HepG2 (cell line): Measurements from ENCODE around the gene RPS17. TPM values are rescaled to one million over a fixed set of nuclear protein-coding genes. Genes with fewer than 3 reads are reported as not detected.
A peak's percentile ranks its signal among the peaks of the same experiment; 100 is the strongest.

Experiments used
- ATAC-seq: fragments of 200-7000 bp; cut with Tn5 transposase; 3 replicates; pipeline ENCODE4 v1.9.1; 2020; ENCODE audit warnings: mild to moderate bottlenecking, moderate library complexity
- Bru-seq: library from RNA; stranded (reverse); fragments of 400-500 nt; gene quantifications from one replicate; lab custom pipeline; 2021; lab: Mats Ljungman, UMichigan
- BruChase-seq, 2 experiments: library from RNA; stranded (reverse); fragments of 400-500 nt; gene quantifications; one replicate each; lab custom pipeline; 2021; lab: Mats Ljungman, UMichigan
- BruUV-seq: library from RNA; stranded (reverse); fragments of 400-500 nt; replicated peaks from 2 replicates; lab custom pipeline; 2021; lab: Mats Ljungman, UMichigan
- CTCF ChIA-PET: fragments of 300-600 bp; formaldehyde crosslinking; extraction: SDS; loops from one replicate; lab custom pipeline; 2021; ENCODE audit warnings: low total read pairs, inconsistent platforms, low intra/inter-chr PET ratio; lab: Yijun Ruan, JAX
- POLR2A ChIA-PET: fragments of 350-600 bp; sonication (Branson Sonifier 250); formaldehyde crosslinking; loops from one replicate; lab custom pipeline; 2020; ENCODE audit warnings: antibody characterized with exemption, inconsistent platforms; lab: Yijun Ruan, JAX
- DNase-seq: peaks from one replicate; pipeline ENCODE4 v3.0.0-alpha.2; 2015; ENCODE audit warnings: low spot score
- FAIRE-seq: peaks from 3 replicates; lab custom pipeline; 2011; peaks lifted over from hg19 to GRCh38; lab: Jason Lieb, UNC
- H2AFZ ChIP-seq: one replicate; pipeline ENCODE4 v1.6.1; 2011; ENCODE audit warnings: low read length, inconsistent platforms
- H3K27ac ChIP-seq: fragments of 300-600 bp; 3 replicates; pipeline ENCODE4 v1.8.0; 2011; ENCODE audit warnings: mixed run types, mild to moderate bottlenecking, mixed read lengths, low read length, inconsistent platforms; ENCODE audit not compliant: insufficient read depth; ENCODE audit errors: extremely low read length
- H3K27me3 ChIP-seq, 2 experiments: fragments of 200-600 bp in 1 of 2; 2 replicates in 1 of 2; 3 replicates in 1 of 2; pipeline versions ENCODE4 v1.6.0 to v1.8.0; 2011; ENCODE audit warnings: low read length in 2 of 2, mild to moderate bottlenecking in 2 of 2, moderate library complexity in 2 of 2, inconsistent platforms in 1 of 2; ENCODE audit not compliant: insufficient read depth in 2 of 2, control insufficient read depth in 1 of 2
- H3K36me3 ChIP-seq, 2 experiments: fragments of 200-600 bp in 1 of 2; replicated peaks in 1 of 2; 2 replicates in 1 of 2; 3 replicates in 1 of 2; pipeline versions ENCODE4 v1.5.1 to v1.8.0; 2011; ENCODE audit warnings: low read length in 2 of 2, inconsistent platforms in 1 of 2; ENCODE audit not compliant: insufficient read depth in 2 of 2, control insufficient read depth in 1 of 2
- H3K4me1 ChIP-seq: 2 replicates; pipeline ENCODE4 v1.5.1; 2012; ENCODE audit warnings: low read length, inconsistent platforms; ENCODE audit not compliant: insufficient read depth
- H3K4me2 ChIP-seq: 2 replicates; pipeline ENCODE4 v1.6.0; 2011; ENCODE audit warnings: low read depth, low read length, inconsistent platforms
- H3K4me3 ChIP-seq, 3 experiments: fragments of 200-600 bp in 1 of 3; sonication (generic), shearing (Covaris generic) in 1 of 3; replicated peaks in 1 of 3; 2 replicates each; pipeline ENCODE4 v1.5.1; 2011 to 2016; ENCODE audit warnings: low read length in 3 of 3, inconsistent platforms in 2 of 3, low read depth in 2 of 3, mild to moderate bottlenecking in 2 of 3, control low read depth in 1 of 3, mixed read lengths in 1 of 3; ENCODE audit not compliant: insufficient read depth in 1 of 3
- H3K79me2 ChIP-seq: one replicate; pipeline ENCODE4 v1.6.1; 2011; ENCODE audit warnings: low read length, inconsistent platforms; ENCODE audit not compliant: insufficient read depth
- H3K9ac ChIP-seq: 2 replicates; pipeline ENCODE4 v1.6.0; 2011; ENCODE audit warnings: mild to moderate bottlenecking, low read depth, low read length, inconsistent platforms; ENCODE audit not compliant: insufficient read depth
- H3K9me3 ChIP-seq: 2 replicates; pipeline ENCODE4 v1.5.1; 2012; ENCODE audit warnings: mild to moderate bottlenecking, low read length
- H4K20me1 ChIP-seq: 2 replicates; pipeline ENCODE4 v1.6.0; 2011; ENCODE audit warnings: inconsistent platforms, mild to moderate bottlenecking, low read length, moderate library complexity; ENCODE audit not compliant: insufficient read depth
- FOSL2 ChIP-seq: sonication (generic); formaldehyde crosslinking; IDR thresholded peaks from 2 replicates; pipeline ENCODE4 v1.4.0; 2020; ENCODE audit warnings: missing genetic modification reagents
- GABPB1 ChIP-seq: IDR thresholded peaks from 2 replicates; pipeline ENCODE4 v1.6.1; 2016; ENCODE audit warnings: mild to moderate bottlenecking, missing genetic modification reagents, moderate library complexity, missing compliant biosample characterization
- KLF6 ChIP-seq: IDR thresholded peaks from 2 replicates; pipeline ENCODE4 v1.8.0; 2016; ENCODE audit warnings: missing biosample characterization, missing genetic modification reagents
- TBL1XR1 ChIP-seq: fragments of 150-350 bp; IDR thresholded peaks from 2 replicates; pipeline ENCODE4 v1.6.1; 2014; ENCODE audit warnings: borderline replicate concordance, low read length; ENCODE audit not compliant: partially characterized antibody
- ZNF292 ChIP-seq: sonication (generic); formaldehyde crosslinking; IDR thresholded peaks from 2 replicates; pipeline ENCODE4 v1.8.1; 2022; ENCODE audit warnings: mild to moderate bottlenecking, low read depth, missing genetic modification reagents, borderline replicate concordance
- ZNF546 ChIP-seq: sonication (generic); formaldehyde crosslinking; conservative IDR thresholded peaks from 2 replicates; pipeline ENCODE4 v1.8.1; 2023; ENCODE audit warnings: mild to moderate bottlenecking, missing genetic modification reagents
- WGBS: methylation state at CpG from one replicate; pipeline ENCODE4 v1.1.6; 2017; ENCODE audit warnings: low lambda C conversion rate; 5-methylcytosine and 5-hydroxymethylcytosine counted together
- in situ Hi-C: cut with HindIII; loops from 2 replicates; pipeline ENCODE4 v1.10.0; 2017; ENCODE audit warnings: low pct_unique_long_range_greater_than_20kb; ENCODE audit not compliant: extremely low pct_ligation_motif_present
- intact Hi-C: fragments of 100-400 bp; cut with micrococcal nuclease; formaldehyde crosslinking; loops from one replicate; pipeline ENCODE4 v1.10.0; 2022; ENCODE audit not compliant: unreplicated experiment
- long read RNA-seq, 2 experiments: library from RNA in 1 of 2; library from polyadenylated mRNA in 1 of 2; stranded (forward) in 1 of 2; unstranded in 1 of 2; transcript quantifications; one replicate each; pipeline ENCODE4 v2.0.0, GENCODE V29; 2019 to 2022
- polyA minus RNA-seq, 3 experiments: library from RNA; depleted of rRNA, polyadenylated mRNA; stranded (reverse); fragments of >200 nt; gene quantifications; 2 replicates each; pipeline ENCODE4 v1.2.3, GENCODE V29; 2011; ENCODE audit warnings: low replicate concordance in 1 of 3
- polyA plus RNA-seq, 8 experiments: library from polyadenylated mRNA; depleted of rRNA in 3 of 8; stranded (reverse) in 7 of 8; unstranded in 1 of 8; fragments of >200 nt; fragmentation: Illumina TruSeq in 4 of 8; extraction: Trizol in 4 of 8; gene quantifications; 2 replicates each; pipeline versions ENCODE4 v1.2.1 to v1.2.3, GENCODE V29; 2011 to 2016; ENCODE audit warnings: low read depth in 4 of 8, missing spikeins in 1 of 8, mixed read lengths in 1 of 8; ENCODE audit not compliant: insufficient read depth in 1 of 8
- total RNA-seq, 5 experiments: library from RNA; depleted of rRNA; stranded (reverse); fragments of >200 nt; fragmentation: Illumina TruSeq; extraction: Trizol; gene quantifications; 2 replicates each; pipeline ENCODE4 v1.2.3, GENCODE V29; 2016; ENCODE audit warnings: low read depth in 1 of 5
- TF ChIP-seq, protein P1 (sequence below): sonication (generic); formaldehyde crosslinking; conservative IDR thresholded peaks from 2 replicates; pipeline ENCODE4 v1.8.0; 2022; ENCODE audit warnings: mild to moderate bottlenecking, moderate library complexity, missing genetic modification reagents
- TF ChIP-seq, protein P2 (sequence below): sonication (generic); formaldehyde crosslinking; IDR thresholded peaks from 2 replicates; pipeline ENCODE4 v1.4.0; 2020; ENCODE audit warnings: missing genetic modification reagents, borderline replicate concordance
- TF ChIP-seq, protein P3 (sequence below): sonication (generic); formaldehyde crosslinking; IDR thresholded peaks from 2 replicates; pipeline ENCODE4 v1.8.0; 2023; ENCODE audit warnings: mild to moderate bottlenecking, missing genetic modification reagents

The RPS17 gene
- total RNA-seq (2016; rRNA removed; fragmentation: Illumina TruSeq; extraction: Trizol) (2,570 and 3,054 TPM in 2 replicates), polyA plus RNA-seq (2011; rRNA removed) (4,585 and 5,021 TPM in 2 replicates), polyA minus RNA-seq (2011; rRNA and poly(A)+ RNA removed; ENCODE audit: low replicate concordance) (329 and 1,099 TPM in 2 replicates), Bru-seq, nascent RNA (percentile 99 among the genes with signal in this experiment), BruChase-seq, experiment 1, labeled RNA remaining after a 6-hour chase (percentile 97 among the genes with signal in this experiment), BruChase-seq, experiment 2, labeled RNA remaining after a 2-hour chase (percentile 97 among the genes with signal in this experiment)
- total RNA-seq (2016; cell fraction: cytosol; rRNA removed; fragmentation: Illumina TruSeq; extraction: Trizol; ENCODE audit: low read depth), result 4,994 and 5,490 TPM in 2 replicates
- total RNA-seq (2016; cell fraction: insoluble cytoplasmic fraction; rRNA removed; fragmentation: Illumina TruSeq; extraction: Trizol), result 2,663 and 3,313 TPM in 2 replicates
- total RNA-seq (2016; cell fraction: membrane; rRNA removed; fragmentation: Illumina TruSeq; extraction: Trizol), result 7,031 and 7,209 TPM in 2 replicates
- total RNA-seq (2016; cell fraction: nucleus; rRNA removed; fragmentation: Illumina TruSeq; extraction: Trizol), result 929 and 985 TPM in 2 replicates
- 5,951 and 6,864 TPM in 2 replicates for polyA plus RNA-seq (2011; cell fraction: cytosol; rRNA removed)
- polyA plus RNA-seq (2011; cell fraction: nucleus; rRNA removed), result 896 and 981 TPM in 2 replicates
- polyA plus RNA-seq (2012), result 4,134 and 4,528 TPM in 2 replicates
- 6,185 and 6,219 TPM in 2 replicates for polyA plus RNA-seq (2016; cell fraction: cytosol; fragmentation: Illumina TruSeq; extraction: Trizol; ENCODE audit: low read depth)
- 3,184 and 3,595 TPM in 2 replicates for polyA plus RNA-seq (2016; cell fraction: insoluble cytoplasmic fraction; fragmentation: Illumina TruSeq; extraction: Trizol; ENCODE audit: low read depth)
- polyA plus RNA-seq (2016; cell fraction: membrane; fragmentation: Illumina TruSeq; extraction: Trizol; ENCODE audit: low read depth), result 6,729 and 7,315 TPM in 2 replicates
- 1,646 and 1,776 TPM in 2 replicates for polyA plus RNA-seq (2016; cell fraction: nucleus; fragmentation: Illumina TruSeq; extraction: Trizol; ENCODE audit: insufficient read depth, low read depth)
- polyA minus RNA-seq (2011; cell fraction: cytosol; rRNA and poly(A)+ RNA removed), result 571 and 625 TPM in 2 replicates
- 313 and 389 TPM in 2 replicates for polyA minus RNA-seq (2011; cell fraction: nucleus; rRNA and poly(A)+ RNA removed)
- long read RNA-seq, experiment 1, transcript RPS17-210 (5 exons, 488 nt), result major isoform, 1,228 of 1,234 reads
- long read RNA-seq, experiment 1, partial matches to known transcripts, result 1 of 1,234 reads
- long read RNA-seq, experiment 1, other reads (novel, unspliced or antisense), result 5 of 1,234 reads
- long read RNA-seq, experiment 2, transcript RPS17-210 (5 exons, 488 nt), result major isoform, 1,139 of 1,147 reads
- long read RNA-seq, experiment 2, partial matches to known transcripts, result 4 of 1,147 reads
- long read RNA-seq, experiment 2, other reads (novel, unspliced or antisense), result 0 of 1,147 reads

DNA sequence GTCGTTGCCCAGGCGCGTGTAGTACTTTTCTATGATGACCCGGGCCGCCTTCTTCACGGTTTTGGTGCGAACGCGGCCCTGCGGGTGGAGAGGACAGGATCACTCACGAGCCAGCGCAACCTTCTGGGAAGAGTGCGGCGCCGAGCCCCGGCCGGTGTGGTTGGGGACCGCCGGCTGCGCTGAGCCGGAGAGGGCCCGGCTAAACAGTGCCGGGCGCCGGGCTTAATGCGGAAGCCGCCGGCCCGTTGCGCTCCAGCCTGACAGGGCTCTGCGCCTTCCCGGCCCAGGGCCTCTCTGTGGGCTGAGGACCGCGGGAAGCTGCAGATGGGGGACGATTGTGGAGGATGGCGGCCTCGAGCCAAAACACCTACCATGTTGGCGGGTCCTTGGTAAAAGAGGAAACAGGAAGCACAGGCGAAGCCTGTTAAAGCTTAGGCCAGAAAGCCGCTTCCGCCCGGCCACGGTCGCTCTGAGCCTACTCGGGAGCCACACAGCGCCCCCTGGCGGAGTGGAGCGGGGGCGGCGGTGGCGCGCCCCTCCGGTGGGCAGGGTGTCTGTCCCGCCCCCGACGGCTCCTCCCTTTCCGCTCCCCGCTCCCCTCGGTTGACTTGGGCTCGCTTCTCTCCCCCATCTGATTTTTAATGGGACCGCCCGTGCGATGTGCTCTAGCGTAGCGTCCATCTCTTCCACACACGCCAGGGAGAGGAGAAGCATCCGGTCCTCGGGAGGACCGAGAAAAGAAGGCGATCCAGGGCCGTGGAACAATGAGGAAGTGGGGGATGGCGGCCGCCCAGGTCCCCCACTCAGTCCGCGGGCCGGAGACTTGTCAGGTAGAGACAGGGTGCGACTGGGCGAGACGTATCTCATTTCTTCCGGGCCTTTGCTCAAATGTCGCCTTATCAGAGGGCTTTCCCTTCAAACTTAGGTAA, at the start of gene RPS17:
RPS17 (minus strand) TSS at position 403 of the 929 bp plus-strand sequence; CDS start at position 374, 29 bp downstream.
- Histone ChIP-seq H3K79me2 (peaks cover 26% of the 10 kb centered on the region), H2AFZ (peak within 1 kb of the TSS; percentile 62), H3K4me1 (peaks cover 41% of the 10 kb centered on the region), H3K4me2 (peak within 1 kb of the TSS; percentile 85), H3K36me3 (peaks cover 14 to 37% of the 10 kb centered on the region in 2 experiments), H3K27me3 (peaks cover 0 to 10% of the 10 kb centered on the region in 2 experiments; a peak in 1 of 5 replicates), H4K20me1 (peaks cover 44% of the 10 kb centered on the region), H3K9ac (peak within 1 kb of the TSS; percentile 100), H3K4me3 (peak within 1 kb of the TSS; percentile 98 to 100 (median 98)), H3K9me3 (no peaks in the 10 kb centered on the region), H3K27ac (peak within 1 kb of the TSS; percentile 90)
- in situ Hi-C loops, result loop anchor here (10.0 kb wide), 1 partner anchor 474 kb away; the partner anchor contains the start of gene C15orf40
- 1% methylated on average over 27 of the region's 81 CpGs for WGBS
- FAIRE-seq (peak; percentile 40), ATAC-seq (peak; percentile 90), DNase-seq (peak; percentile 88)
- no TSS peak for BruUV-seq
- intact Hi-C loops, result loop anchor here (1.0 to 2.0 kb wide), 2 partner anchors 210 to 460 kb away; no protein-coding TSS in a partner anchor
- ChIA-PET CTCF (interaction anchor here (1.2 kb wide), 1 partner anchor 9 kb away, joined by 4 read pairs; no protein-coding TSS in a partner anchor), POLR2A (interaction anchor here (0.6 to 2.6 kb wide), 12 partner anchors 9 to 527 kb away, joined by 3 to 25 read pairs (median 4); partner anchors contain the start of genes BTBD1, EFL1 and SAXO2)
- TF ChIP-seq ZNF546 (CRISPR knock-in tag), result peak; percentile 47; the same call in 1 of the 2 replicates
- TF ChIP-seq ZNF292 (CRISPR knock-in tag), result no peak
- TF ChIP-seq, protein P1, sequence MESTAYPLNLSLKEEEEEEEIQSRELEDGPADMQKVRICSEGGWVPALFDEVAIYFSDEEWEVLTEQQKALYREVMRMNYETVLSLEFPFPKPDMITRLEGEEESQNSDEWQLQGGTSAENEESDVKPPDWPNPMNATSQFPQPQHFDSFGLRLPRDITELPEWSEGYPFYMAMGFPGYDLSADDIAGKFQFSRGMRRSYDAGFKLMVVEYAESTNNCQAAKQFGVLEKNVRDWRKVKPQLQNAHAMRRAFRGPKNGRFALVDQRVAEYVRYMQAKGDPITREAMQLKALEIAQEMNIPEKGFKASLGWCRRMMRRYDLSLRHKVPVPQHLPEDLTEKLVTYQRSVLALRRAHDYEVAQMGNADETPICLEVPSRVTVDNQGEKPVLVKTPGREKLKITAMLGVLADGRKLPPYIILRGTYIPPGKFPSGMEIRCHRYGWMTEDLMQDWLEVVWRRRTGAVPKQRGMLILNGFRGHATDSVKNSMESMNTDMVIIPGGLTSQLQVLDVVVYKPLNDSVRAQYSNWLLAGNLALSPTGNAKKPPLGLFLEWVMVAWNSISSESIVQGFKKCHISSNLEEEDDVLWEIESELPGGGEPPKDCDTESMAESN (CRISPR knock-in tag), result no peak; the same call in 1 of the 2 replicates
- TF ChIP-seq GABPB1 (CRISPR knock-in tag), result peak; percentile 99
- peak; percentile 95 for TF ChIP-seq KLF6 (CRISPR knock-in tag)
- TF ChIP-seq TBL1XR1, result peak; percentile 72
- TF ChIP-seq FOSL2 (CRISPR knock-in tag), result peak; percentile 18; the same call in 1 of the 2 replicates
- TF ChIP-seq, protein P2, sequence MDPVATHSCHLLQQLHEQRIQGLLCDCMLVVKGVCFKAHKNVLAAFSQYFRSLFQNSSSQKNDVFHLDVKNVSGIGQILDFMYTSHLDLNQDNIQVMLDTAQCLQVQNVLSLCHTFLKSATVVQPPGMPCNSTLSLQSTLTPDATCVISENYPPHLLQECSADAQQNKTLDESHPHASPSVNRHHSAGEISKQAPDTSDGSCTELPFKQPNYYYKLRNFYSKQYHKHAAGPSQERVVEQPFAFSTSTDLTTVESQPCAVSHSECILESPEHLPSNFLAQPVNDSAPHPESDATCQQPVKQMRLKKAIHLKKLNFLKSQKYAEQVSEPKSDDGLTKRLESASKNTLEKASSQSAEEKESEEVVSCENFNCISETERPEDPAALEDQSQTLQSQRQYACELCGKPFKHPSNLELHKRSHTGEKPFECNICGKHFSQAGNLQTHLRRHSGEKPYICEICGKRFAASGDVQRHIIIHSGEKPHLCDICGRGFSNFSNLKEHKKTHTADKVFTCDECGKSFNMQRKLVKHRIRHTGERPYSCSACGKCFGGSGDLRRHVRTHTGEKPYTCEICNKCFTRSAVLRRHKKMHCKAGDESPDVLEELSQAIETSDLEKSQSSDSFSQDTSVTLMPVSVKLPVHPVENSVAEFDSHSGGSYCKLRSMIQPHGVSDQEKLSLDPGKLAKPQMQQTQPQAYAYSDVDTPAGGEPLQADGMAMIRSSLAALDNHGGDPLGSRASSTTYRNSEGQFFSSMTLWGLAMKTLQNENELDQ (CRISPR knock-in tag), result no peak
- TF ChIP-seq, protein P3, sequence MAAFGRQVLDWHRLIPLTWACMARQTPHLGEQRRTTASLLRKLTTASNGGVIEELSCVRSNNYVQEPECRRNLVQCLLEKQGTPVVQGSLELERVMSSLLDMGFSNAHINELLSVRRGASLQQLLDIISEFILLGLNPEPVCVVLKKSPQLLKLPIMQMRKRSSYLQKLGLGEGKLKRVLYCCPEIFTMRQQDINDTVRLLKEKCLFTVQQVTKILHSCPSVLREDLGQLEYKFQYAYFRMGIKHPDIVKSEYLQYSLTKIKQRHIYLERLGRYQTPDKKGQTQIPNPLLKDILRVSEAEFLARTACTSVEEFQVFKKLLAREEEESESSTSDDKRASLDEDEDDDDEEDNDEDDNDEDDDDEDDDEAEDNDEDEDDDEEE (CRISPR knock-in tag), result 0 out of 2 replicates have a peak, but pooled peaks have one; percentile 7
